HG03025 (cell line): ENCODE results near the gene SLC12A9.
A peak's percentile ranks its signal among the peaks of the same experiment; 100 is the strongest.
"Not testable (repeated sequence)": the region's sequence is repeated elsewhere in the genome, so short reads cannot be mapped to it uniquely, and the experiment has no call there.

Experiments used
- ATAC-seq: cut with Tn5 transposase; IDR thresholded peaks from one replicate; pipeline ENCODE4 v1.9.1; 2021; ENCODE audit warnings: mild to moderate bottlenecking, moderate library complexity; ENCODE audit not compliant: unreplicated experiment, low FRiP score

Gene SLC12A9

GRCh38 chr7:100852048-100852872 is at the start of gene SLC12A9:
Gene SLC12A9 (plus strand): TSS chr7:100852713. CDS start chr7:100854198, 1,485 bp downstream.
- ATAC-seq, result peak; percentile 92

- ATAC-seq, result no peak
Measured at GRCh38 chr7:100802951-100803350, 49.6 kb upstream of the SLC12A9 start.

- peak; percentile 69 for ATAC-seq
Measured at GRCh38 chr7:100803398-100804161, 48.9 kb upstream of the SLC12A9 start.

- ATAC-seq, result no peak
Measured at GRCh38 chr7:100804681-100805431, 47.7 kb upstream of the SLC12A9 start.

- ATAC-seq, result no peak
Measured at GRCh38 chr7:100806276-100806675, 46.2 kb upstream of the SLC12A9 start.

GRCh38 chr7:100806883-100807282 is 45.6 kb upstream of the SLC12A9 start:
- not testable (repeated sequence) for ATAC-seq

- no peak for ATAC-seq
Measured at GRCh38 chr7:100808354-100808875, 44.1 kb upstream of the SLC12A9 start.

GRCh38 chr7:100811480-100811879 is 41.0 kb upstream of the SLC12A9 start:
- no peak for ATAC-seq

- no peak for ATAC-seq
Measured at GRCh38 chr7:100812729-100813128, 39.8 kb upstream of the SLC12A9 start.

GRCh38 chr7:100816515-100816914 is 36.0 kb upstream of the SLC12A9 start:
- ATAC-seq, result not testable (repeated sequence)

- ATAC-seq, result no peak
Measured at GRCh38 chr7:100817097-100817496, 35.4 kb upstream of the SLC12A9 start.

- ATAC-seq, result no peak
Measured at GRCh38 chr7:100818366-100818765, 34.1 kb upstream of the SLC12A9 start.

GRCh38 chr7:100818825-100819224 is 33.7 kb upstream of the SLC12A9 start:
- ATAC-seq, result no peak

GRCh38 chr7:100819586-100819985 is 32.9 kb upstream of the SLC12A9 start:
- no peak for ATAC-seq

- ATAC-seq, result no peak
Measured at GRCh38 chr7:100822236-100823139, 30.0 kb upstream of the SLC12A9 start.

- ATAC-seq, result no peak
Measured at GRCh38 chr7:100823140-100823525, 29.4 kb upstream of the SLC12A9 start.

GRCh38 chr7:100823534-100823933 is 29.0 kb upstream of the SLC12A9 start:
- no peak for ATAC-seq

- ATAC-seq, result no peak
Measured at GRCh38 chr7:100824499-100825214, 27.9 kb upstream of the SLC12A9 start.

- ATAC-seq, result no peak
Measured at GRCh38 chr7:100825215-100825671, 27.3 kb upstream of the SLC12A9 start.
